ENCODE data around the gene GPAT2.
"Not testable (repeated sequence)": the region's sequence is repeated elsewhere in the genome, so short reads cannot be mapped to it uniquely, and the experiment has no call there.

GRCh38 chr2:96064760-96065159 is 30.0 kb upstream of the GPAT2 start:
- TF ChIP-seq CTCF (IDR thresholded peaks at IDR 0.05; ENCODE audit: control extremely low read depth in 1 of 3, insufficient read depth in 1 of 3, low read depth in 1 of 3, low read length in 3 of 3); HDAC6 (IDR thresholded peaks at IDR 0.05; ENCODE audit: low read depth, low read length); EGR1 (IDR thresholded peaks at IDR 0.05; ENCODE audit: borderline replicate concordance, low read depth, low read length); FOSL1 (IDR thresholded peaks at IDR 0.05; ENCODE audit: insufficient read depth, low read depth, low read length); CHD1 (IDR thresholded peaks at IDR 0.05; ENCODE audit: low read depth, low read length); JUND (IDR thresholded peaks at IDR 0.05; ENCODE audit: low read length); POLR2AphosphoS5 (IDR thresholded peaks at IDR 0.05; ENCODE audit: low read depth, low read length); EP300 (IDR thresholded peaks at IDR 0.05; ENCODE audit: borderline replicate concordance in 1 of 2, low read depth in 2 of 2, low read length in 2 of 2): not testable (repeated sequence)
